Muscle of arm (tissue), 12 donors: Measurements from ENCODE around the gene C17orf75. TPM values are rescaled to one million over a fixed set of nuclear protein-coding genes. Genes with fewer than 3 reads are reported as not detected.
"Not testable (repeated sequence)": the region's sequence is repeated elsewhere in the genome, so short reads cannot be mapped to it uniquely, and the experiment has no call there.

Source experiments
- DNase-seq: peaks from one replicate; pipeline ENCODE4 v3.0.0-alpha.2; 2013
- polyA plus RNA-seq, 12 donors: library from polyadenylated mRNA; unstranded; fragments of 120-200 nt; gene quantifications; one replicate each; pipeline ENCODE4 v1.2.1, GENCODE V29; 2013; ENCODE audit not compliant: insufficient read length in 12 of 12

C17orf75 gene
- polyA plus RNA-seq, 12 donors = 17.4 to 36.1 (median 21.9) TPM; not detected in 1

DNA sequence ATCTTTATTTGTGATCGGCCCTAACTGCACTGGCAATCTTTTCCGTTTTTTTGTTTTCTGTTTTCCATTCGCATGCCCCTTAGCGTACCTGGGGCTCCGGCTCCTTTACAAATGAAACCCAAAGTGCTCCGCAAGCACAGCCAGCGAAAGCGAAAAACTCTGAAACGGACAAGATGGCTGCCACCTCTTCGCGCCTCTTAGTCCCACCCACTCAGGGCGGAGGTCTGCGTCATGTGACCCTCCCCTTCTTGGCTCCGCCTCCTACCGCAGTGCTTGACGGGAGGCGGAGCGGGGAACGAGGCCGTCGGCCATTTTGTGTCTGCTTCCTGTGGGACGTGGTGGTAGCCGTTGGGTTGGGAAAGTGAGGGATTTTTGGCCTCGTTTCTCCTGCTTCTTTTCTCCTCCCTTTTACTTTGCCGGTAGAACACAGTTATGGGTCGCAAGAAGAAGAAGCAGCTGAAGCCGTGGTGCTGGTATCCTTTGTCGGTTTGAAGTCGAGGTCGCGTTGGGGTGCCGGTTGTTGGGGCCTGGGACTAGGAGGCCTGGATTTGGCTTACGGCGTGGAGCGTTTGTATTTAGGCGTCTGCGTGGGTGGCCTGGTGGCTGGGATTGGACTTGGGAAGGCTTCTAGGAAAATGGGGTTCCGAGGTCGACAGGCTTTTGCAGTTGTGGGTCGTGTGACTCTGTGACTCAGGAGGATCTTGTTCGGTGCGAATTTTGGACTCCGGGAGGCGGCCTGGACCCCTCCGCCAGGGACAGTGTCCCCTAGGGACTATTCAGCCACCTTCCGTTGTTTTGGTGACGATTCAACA, 8.1 kb upstream of the C17orf75 start, which contains the start of gene ZNF207:
TSS of gene ZNF207 (plus strand) at position 304 of the 812 bp plus-strand sequence. CDS start at position 433, 129 bp downstream.
- peak; percentile 98 for DNase-seq

DNA sequence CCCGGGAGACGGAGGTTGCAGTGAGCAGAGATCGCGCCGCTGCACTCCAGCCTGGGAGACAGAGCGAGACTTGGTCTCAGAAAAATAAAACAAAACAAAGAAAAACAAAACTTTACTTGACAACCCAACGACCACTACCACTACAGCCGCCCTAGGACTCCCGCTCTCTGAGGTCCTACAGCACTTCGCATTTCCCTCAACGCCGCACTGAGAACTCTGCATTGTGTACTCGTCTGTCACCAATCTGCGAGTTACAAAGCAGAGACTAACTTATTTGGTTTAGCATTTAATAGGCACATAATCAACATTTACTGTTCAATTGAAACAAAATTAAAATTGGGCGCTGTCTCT, 7.5 kb upstream of the C17orf75 start:
- DNase-seq = peak; percentile 50

DNA sequence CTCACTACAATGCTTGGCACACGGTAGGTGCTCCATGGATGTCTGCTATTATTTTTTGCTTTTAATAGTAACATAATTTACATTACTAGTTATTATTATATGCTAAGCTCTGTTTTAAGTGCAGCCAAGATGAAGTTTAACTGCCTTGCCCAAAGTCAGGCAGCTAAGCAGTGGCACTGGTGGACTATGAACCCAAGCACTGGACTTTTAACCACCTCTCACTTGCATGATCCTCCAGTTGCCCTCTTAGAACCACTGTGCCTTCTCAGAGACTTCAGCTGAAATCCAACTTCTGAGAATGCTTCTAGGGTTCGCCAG, 6.5 kb upstream of the C17orf75 start:
- DNase-seq = no peak

DNA sequence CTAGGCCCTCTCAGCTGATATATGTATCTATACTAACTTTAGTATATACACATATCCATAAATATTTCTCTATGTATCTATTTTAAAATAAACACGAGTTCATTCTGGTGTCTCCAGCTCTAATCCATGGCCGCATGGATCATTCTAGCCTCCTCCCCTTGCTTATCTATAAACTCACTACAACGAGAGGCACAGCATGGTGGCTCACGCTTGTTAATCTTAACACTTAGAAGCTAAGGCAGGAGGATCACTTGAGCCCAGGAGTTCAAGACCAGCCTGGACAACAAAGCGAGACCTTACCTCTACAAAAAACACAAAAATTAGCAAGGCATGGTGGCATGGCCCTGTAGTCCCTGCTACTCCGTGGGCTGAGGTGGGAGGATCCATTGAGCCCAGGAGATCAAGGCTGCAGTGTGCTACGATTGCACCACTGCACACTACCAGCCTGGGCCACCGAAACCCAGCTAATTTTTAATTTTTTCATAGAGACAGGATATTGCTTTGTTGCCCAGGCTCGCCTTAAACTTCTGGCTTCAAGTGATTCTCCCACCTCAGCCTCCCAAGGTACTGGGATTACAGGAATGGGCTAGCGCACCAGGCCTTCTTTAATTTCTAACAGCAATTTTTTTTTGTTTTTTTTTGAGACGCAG, 4.1 kb upstream of the C17orf75 start:
- DNase-seq = no peak

DNA sequence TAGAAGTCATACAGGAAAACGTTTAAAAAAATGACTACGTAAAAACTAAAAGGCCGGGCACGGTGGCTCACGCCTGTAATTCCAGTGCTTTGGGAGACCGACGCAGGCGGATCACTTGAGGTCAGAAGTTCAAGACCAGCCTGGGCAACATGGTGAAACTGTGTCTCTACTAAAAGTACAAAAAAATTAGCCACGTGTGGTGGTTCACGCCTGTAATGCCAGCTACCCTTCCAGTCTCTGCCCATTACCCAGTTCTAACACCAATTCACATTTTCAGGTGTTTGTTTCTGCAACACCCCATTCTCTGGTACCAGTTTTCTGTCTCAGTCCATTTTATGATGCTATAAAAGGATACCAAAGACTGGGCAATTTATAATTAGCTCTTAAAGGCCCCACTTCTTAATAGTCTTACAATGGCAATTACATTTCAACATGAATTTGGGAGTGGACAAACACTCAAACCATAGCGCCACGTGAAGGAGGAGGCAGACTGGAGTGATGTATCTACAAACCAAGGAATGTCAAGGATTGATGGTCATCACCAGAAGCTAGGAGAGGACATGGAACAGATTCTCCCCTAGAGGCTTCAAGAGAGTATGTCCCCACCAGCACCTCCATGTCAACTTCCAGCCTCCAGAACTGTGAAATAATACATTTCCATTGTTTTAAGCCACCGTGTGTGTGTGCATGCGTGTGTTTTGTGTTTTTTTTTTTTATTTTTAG, 791 bp upstream of the C17orf75 start:
- no peak for DNase-seq

DNA sequence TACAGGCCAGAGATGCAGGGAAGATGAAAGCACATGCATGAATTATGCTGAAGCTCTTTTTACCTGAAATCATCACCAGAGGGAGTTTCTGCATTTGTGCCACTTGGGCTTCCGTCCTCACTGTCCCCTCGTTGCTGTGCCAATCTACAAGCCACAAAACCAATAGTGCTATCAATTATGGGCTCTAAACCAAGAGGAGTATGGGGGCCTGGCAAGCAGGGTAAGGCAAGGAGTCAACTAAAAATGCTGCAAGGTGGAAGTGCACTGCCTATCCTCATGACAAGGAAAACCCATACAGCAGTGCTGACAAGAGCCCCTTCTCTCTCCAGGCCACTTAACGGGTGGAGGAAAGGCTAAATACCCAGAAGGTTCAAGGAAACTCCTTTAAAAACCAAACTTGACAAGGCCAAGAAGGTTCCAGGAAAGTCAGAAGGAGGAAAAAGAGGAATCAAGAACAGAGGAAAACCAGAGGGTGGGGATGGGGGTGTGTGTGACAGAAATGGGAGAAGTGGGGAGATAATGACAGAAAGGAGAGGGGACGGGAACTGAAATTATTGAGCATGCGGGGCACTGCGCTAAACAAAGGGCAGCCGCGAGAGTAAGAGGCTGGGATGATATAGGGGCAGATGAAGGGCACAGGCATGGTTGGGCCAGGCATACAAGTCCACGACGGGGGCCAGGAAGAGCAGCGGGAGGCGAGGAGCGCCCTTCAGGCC, 674 bp downstream of the C17orf75 start:
- DNase-seq = peak; percentile 31

DNA sequence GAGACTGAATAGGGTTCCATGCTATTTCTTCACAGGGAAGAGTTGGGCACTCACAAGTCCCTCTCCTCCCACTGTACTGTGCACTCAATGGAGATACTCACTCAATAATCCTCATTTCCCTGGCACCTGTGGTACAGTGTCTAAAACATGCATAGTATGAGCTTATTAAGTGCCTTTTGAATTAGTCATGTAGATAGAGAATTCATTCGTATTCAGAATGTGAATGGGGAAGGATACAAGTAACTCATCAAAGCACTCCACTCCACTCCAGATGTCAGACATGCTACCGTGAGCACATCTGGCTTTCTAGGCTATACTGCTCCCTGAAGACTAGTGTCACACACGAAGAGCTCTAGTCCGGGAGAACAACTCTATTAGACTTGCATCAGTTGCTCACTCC, 6.3 kb downstream of the C17orf75 start:
- DNase-seq = no peak

DNA sequence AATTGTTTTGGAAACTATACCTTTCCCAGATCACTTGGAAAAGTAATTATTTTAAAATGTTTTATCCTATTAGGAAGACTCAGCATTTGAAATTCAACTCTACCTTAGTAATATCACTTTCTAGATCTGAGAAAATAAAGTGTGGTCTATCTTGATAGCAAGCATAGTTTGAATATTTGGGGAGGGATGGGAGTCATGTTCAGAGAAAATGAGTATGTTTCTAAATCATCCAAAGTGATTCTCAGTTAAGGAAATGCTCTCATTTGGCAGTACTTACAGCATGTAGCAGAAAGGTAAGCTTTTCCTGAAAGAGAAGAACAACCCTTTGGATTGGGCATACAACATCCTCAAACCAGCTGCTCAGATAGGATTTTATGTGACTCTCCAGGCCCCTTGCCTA, 6.9 kb downstream of the C17orf75 start:
- no peak for DNase-seq

DNA sequence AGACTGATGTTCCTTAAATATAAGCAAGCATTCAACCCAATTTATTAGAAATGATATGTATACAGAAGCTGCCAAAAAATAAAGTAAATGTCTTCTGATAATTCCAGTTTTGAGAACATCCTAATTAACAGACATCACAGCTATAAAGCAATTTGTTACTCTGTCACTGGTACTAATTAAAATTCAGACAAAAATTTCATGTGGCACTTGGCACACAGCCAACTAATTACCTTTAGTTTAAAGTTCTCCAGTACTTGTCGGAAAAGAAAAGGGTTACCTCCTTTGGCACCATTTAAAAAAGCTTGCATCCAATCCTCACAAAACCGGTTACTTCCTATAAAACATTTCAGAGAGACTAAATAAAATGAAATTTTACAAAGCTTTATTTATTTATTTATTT, 8.8 kb downstream of the C17orf75 start:
- DNase-seq = no peak

DNA sequence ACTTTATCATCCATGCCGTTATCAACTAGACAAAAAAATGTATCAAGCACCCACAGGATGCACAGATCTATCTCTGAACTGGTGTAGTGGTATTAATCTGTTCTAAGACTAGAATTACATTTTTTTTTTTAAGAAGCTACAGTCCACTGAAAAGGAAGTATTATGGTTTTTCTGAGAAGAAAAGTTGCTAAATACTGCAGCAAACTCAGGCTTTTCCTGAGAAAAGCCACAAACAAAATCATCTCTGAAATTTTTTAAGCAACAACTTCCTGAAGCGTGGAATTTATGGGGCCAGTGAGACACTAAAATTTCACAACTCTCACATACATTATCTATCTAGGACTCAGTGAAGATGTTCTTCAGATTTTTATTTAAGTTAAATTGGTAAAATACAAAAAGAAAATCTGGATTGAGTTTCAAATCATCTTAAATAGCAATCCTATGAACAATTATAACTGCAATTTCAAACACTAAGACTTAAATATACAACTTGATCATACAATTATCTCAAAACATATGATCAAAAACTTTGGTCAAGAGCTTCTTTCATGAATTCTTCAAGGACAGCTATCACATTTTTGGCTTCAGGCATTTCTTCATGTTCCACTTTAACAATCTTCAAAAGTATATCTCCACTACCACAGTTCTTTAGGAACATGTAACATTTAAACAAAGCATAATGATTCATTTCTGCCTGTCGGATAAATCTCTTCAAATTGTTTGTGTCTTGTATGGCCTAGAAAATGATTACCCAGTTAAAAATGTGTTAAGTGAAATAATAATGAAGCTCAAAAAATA, 10.5 kb downstream of the C17orf75 start:
- DNase-seq = no peak

DNA sequence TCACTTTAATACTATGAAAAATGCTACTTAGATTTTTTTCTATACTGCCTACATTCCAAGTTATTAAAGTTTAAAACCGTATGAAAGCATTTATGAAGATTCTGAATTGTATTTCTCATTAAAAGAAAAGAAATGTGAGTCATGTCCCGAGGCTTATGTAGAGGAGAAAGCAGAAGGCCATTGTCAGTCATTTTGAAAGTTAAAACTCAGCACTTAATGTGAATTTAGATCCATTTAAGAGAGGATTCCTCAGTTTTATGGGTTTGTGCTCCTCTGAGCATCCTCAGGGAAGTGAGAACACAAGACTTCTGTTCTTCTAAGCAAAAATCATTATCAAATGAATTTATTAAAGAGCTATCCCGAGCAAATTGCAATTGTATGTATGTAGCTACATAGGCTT, 11.8 kb downstream of the C17orf75 start:
- DNase-seq = no peak

DNA sequence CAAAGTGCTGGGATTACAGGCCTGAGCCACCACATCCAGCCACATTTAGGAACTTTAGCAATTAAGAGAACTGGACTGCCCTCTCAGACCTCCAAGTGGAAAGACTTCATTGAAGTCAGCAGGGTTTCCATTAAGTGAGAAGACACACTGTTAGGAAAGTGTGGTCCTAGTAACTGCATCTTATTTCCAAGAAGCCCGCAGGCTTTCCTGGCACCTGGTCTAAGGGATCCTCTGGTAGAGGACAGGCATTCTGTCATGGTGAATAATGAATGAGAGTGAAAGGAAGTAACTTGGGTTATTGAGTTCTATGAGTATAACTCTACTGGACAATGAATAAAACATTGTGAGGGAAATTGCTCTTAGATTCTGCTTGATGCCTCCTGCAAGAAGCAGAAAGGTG, 14.1 kb downstream of the C17orf75 start:
- DNase-seq = no peak

DNA sequence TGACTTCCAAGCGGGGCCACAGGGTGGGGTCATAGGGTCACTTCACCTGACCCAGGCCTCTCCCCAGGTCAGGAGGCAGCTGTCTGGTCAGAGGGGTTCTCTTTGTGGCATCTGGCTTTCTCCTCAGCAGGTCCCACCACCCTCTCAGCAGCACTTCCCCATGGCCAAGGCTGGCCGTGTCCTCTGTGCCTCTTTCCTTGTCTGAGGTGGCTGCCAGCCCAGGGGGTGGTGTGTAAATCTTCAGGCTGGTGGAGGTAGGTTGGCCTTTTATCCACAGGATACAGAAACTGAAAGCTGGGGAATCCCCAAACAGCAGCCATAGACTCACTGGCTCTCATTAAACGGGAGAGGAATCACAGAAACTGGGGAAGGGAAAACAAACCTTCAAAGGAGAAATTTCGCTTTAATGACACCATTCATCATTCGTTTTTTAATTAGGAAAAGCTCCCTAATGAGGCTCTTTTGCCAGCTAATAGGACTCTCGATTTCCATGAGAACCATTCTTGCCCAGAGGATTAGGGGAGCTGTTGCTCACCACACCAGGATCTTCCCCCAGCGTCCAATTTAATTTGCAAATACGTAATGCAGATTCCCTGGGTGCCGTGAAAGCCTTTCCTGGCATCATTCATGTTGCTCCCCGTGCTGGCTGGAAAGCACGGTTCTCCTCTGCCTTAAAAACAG, 18.0 kb downstream of the C17orf75 start:
- no peak for DNase-seq

DNA sequence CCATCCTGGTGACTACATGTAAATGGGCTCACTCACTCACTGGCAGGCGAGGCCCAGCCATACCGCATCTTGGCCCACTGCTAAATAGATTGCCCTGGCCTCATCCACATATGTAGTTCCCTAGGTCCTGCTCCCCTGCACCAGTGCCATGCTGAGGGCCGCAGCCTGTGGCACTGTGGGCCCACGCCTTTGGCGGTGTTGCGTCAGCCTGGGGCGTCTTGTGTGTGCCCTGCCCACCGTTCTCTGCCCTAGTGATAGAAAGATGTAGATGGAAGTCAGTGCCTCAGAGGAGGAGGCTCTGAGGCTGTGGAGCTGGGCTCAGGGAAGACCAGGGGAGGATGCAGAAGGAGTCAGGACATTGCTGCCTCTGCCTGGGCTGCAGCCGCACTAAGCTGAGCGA, 18.9 kb downstream of the C17orf75 start:
- no peak for DNase-seq

DNA sequence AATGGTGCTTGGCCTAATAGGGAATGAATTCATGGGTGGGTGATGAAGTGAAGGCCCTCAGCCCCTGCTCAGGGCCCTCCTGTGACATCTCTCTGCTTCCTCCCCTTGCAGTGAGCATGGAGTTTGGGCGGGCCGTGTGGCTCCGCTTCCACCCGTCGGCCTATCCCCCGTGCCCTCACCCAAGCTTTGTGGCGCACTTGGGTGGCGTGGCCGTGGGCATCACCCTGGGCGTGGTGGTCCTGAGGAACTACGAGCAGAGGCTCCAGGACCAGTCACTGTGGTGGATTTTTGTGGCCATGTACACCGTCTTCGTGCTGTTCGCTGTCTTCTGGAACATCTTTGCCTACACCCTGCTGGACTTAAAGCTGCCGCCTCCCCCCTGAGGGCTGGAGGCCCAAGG, 21.1 kb downstream of the C17orf75 start:
- DNase-seq = no peak

DNA sequence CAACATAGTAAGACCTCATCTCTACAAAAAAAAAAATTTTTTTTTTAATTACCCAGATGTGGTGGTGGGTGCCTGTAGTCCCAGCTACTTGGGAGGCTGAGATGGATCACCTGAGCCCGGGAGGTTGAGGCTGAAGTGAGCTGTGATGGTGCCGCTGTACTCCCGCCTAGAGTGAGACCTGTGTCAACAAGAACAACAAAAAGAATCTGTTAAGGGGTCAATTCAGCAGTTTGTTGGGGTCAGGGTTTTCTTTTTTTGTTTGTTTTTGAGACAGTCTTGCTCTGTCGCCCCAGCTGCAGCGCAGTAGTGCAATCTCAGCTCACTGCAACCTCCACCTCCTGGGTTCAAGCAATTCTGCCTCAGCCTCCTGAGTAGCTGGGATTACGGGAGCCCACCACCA, 21.9 kb downstream of the C17orf75 start:
- DNase-seq = not testable (repeated sequence)

DNA sequence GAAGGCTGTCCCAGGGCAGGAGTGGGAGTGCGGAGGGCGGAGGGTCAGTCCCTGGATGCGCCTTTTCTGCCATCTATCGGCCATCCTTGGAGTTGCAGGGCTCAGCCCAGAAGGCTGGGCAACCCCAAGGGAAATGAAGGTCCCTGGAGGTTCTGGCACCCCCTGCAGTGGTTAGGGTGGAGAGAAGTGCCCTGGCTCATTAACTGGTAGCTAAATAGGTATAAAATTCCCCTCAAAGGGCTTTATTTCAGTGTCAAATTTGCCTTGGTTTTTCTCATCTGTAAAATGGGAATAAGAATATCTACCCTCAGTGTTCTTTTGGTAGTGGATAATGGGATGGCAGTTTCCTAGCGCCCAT, 22.4 kb downstream of the C17orf75 start:
- DNase-seq = peak; percentile 60

DNA sequence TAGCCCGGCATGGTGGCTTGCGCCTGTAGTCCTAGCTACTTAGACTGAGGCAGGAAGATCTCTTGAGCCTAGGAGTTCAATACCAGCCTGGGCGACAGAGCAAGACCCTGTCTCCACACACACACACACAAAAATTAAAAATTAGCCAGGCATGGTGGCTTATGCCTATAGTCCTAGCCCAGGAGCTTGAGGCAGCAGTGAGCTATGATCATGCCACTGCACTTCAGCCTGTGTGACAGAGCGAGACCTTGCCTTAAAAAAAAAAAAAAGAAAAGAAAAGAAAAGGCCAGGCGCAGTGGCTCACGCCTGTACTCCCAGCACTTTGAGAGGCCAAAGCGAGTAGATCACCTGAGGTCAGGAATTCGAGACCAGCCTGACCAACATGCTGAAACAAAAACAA, 23.9 kb downstream of the C17orf75 start:
- DNase-seq = no peak

DNA sequence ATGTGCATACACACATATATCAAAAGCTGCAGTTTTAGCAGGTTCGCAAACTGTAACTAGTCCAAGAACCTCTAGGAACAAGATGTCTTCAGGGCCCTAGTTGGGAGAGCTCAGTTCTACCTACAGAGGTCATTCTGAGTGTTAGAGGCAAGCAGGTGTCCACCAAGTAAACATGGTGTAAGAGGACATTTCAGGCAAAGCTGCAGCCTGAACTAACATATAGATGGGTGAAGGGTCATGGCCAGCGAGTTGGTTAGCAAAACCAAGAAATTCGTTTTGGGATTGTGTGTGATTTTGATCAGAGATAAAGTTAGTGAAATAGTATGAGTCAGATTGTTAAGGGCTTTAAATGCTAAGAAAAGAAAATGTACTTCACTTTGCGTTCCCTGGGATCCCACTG, 24.6 kb downstream of the C17orf75 start:
- no peak for DNase-seq

DNA sequence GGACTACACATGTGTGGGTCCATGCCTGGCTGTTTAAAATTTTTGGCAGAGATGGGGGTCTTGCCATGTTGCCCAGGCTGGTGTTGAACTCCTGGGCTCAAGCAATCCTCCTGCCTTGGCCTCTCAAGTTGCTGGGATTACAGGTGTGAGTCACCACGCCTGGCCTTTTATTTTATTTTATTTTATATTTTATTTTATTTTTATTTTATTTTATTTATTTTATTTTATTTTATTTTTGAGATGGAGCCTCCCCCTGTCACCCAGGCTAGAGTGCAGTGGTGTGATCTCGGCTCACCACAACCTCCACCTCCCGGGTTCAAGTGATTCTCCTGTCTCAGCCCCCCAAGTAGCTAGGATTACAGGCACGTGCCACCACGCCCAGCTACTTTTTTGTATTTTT, 25.3 kb downstream of the C17orf75 start:
- not testable (repeated sequence) for DNase-seq

DNA sequence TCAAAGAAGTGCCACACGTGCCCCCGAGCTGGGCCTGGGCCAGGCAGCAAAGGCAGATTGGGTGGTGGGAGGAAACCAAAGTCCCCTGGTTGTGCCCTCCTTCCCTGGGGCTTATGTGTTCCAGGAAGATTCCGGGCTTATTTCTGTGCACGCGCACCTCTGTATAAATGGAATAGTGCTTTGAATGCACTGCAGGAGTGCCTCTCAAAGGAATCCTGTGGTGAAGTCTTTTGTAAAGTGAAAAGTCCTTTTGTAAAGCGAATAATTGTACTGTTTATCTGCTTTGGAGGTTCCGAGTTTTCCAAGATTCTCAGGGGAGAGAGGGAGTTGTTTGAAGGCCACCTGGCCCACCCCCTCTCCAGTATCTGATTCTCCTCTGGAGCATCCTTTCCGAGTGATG, 26.8 kb downstream of the C17orf75 start:
- DNase-seq = no peak
